Fibroblast of lung (primary cell): ENCODE data around the gene KIF1A.
"Not testable (repeated sequence)": the region's sequence is repeated elsewhere in the genome, so short reads cannot be mapped to it uniquely, and the experiment has no call there.

Source experiments
- EZH2 ChIP-seq: IDR thresholded peaks from 2 replicates; pipeline ENCODE4 v1.5.1; 2012; ENCODE audit warnings: low read length, control low read depth, mild to moderate bottlenecking; ENCODE audit errors: missing control alignments
- TF ChIP-seq, protein P1 (sequence below), 2 donors: IDR thresholded peaks in 1 of 2; conservative IDR thresholded peaks in 1 of 2; 1 replicate in 1 of 2; 2 replicates in 1 of 2; pipeline ENCODE4 v1.5.1; 2011 to 2012; ENCODE audit warnings: low read length in 2 of 2, control low read depth in 1 of 2, inconsistent platforms in 1 of 2, low read depth in 1 of 2, mild to moderate bottlenecking in 1 of 2

DNA sequence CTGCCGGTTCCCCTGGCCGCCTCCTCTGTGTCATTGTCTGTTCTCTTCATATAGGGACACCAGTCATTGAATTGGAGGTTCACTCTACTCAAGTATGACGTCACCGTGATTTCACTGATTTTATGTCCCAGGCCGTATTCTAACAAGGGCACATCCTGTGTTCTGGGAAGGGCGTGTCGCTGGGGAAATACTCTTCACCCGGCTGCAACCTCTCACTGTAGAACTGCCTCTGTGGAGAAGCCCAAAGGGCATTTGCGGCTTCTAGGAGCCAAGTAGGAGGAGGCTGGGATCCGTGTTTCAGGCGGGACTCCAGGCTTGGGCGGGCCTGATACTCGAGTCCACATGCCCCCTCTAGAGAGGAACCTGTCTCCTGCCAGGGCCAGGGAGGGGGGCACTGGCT, 123.5 kb downstream of the KIF1A start:
- not testable (repeated sequence) for TF ChIP-seq EZH2
- TF ChIP-seq, protein P1, sequence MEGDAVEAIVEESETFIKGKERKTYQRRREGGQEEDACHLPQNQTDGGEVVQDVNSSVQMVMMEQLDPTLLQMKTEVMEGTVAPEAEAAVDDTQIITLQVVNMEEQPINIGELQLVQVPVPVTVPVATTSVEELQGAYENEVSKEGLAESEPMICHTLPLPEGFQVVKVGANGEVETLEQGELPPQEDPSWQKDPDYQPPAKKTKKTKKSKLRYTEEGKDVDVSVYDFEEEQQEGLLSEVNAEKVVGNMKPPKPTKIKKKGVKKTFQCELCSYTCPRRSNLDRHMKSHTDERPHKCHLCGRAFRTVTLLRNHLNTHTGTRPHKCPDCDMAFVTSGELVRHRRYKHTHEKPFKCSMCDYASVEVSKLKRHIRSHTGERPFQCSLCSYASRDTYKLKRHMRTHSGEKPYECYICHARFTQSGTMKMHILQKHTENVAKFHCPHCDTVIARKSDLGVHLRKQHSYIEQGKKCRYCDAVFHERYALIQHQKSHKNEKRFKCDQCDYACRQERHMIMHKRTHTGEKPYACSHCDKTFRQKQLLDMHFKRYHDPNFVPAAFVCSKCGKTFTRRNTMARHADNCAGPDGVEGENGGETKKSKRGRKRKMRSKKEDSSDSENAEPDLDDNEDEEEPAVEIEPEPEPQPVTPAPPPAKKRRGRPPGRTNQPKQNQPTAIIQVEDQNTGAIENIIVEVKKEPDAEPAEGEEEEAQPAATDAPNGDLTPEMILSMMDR (conservative IDR thresholded peaks at IDR 0.05 in 1 of 2, IDR thresholded peaks at IDR 0.05 in 1 of 2; ENCODE audit: low read depth in 1 of 2, low read length in 2 of 2): not testable (repeated sequence)
